HG03571 (cell line): ENCODE measurements around the gene TTC39A.

Experiments
- ATAC-seq: cut with Tn5 transposase; IDR thresholded peaks from one replicate; pipeline ENCODE4 v1.9.1; 2021; ENCODE audit not compliant: unreplicated experiment

The TTC39A gene

DNA sequence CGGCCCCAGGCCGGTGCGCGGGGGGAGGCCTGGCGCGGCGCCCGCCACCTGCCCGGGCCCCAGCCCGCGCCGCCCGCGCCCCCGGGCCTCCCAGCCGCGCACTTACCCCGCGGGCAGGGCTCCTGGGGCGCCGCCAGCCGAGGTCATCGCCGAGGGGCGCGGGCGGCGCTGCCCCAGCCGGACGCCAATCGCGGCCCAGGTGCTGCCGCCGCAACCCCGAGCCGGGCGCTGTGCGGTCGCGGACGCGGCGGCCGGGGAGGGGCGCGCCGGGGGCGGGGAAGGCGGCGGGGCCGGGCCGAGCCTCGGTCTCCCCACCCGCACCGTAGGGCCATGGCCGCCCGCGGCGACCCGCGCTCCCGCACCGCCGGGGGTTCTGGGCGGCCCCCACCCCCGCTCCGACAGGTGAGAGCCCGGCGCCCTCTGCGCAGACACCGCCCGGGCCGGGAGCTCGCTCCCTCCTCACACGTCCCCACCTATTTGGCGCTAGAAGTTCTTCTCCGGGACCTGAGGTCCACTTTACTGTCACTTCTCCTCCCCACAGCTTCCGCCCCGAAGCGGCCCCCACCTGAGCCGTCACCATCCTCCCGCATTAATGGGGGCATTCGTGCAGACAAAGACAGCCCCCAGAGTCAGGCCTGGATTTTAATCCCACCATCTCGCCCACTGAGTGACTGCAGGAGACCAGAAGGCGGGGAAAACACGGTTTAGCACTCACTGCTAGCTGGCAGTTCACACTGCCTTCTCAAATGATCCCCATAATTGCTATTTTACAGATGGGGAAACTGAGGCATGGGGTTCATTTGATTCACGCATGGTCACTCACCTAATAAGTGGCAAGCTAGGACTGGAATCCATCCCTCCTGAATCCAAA, at the start of gene TTC39A:
Gene TTC39A (minus strand): TSS at position 232 of the 871 bp plus-strand sequence. CDS start 85 bp downstream, at position 147.
- ATAC-seq, result no peak

DNA sequence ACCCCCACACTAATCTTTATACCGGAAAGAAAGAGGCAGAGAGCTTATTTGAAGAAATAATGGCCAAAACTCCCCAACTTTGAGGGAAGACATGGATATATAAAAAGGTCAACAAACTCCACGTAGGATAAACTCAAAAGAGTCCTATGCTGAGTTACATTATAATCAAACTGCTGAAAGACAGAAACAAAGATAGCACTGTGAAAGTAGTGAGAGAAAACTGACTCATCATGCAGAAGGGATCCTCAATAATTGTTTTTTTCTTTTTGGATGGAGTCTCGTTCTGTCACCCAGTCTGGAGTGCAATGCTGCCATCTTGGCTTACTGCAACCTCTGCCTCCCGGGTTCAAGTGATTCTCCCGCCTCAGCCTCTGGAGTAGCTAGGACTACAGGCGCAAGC, 48.5 kb upstream of the TTC39A start:
- ATAC-seq, result no peak

DNA sequence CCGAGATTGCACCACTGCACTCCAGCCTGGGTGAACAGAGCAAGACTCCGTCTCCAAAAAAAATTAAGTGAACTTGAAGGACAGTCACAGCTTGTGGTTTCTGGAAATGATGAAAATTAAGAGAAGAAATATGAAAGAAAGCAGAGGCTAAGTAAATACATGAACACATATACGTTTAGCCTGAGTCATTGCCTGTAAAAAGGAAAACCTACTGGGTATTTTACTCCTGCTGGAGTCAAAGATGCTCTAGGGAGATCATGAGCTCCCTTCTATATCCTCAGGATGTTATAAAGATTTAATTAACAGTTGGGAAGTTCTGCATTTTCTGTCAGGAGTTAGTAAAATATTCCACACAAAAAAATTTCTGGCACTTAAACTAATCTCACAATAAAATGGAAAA, 43.5 kb upstream of the TTC39A start:
- ATAC-seq, result no peak

DNA sequence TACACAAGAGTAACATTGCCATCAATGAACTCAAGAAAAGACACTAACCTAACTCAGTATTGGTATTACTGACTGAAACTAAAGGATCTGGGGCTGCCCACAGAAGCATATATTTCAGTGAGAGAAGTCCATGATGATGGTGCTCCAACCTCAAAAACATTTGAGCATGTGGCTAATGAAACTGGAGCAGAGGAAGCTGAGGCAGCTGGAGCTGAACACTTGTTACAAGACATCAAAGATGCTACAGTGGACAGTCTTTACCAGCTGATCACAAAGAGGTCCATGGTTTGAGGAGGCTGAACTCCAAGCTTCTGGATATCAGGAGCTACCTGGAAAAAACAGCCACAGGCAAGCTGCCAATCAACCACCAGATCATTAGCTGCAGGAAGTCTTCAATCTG, 42.2 kb upstream of the TTC39A start:
- no peak for ATAC-seq

DNA sequence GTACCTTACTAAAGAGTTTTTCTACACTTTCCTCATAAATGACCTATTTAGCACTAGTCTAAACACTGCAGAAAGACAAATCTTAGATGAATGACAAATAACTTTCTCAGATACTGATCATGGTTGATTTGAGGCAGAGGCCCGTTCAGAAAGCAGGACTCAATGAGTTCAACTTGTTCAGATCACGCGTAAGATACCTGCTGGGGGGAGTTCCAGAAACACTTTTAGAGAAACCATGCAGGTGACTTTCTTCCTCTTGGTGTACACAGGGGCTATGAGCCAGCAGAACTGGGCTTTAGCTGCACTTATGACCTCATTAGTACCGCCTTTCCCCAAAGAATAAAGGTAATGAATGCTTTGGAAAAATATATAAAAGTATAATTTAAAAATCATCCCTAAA, 38.8 kb upstream of the TTC39A start:
- no peak for ATAC-seq

DNA sequence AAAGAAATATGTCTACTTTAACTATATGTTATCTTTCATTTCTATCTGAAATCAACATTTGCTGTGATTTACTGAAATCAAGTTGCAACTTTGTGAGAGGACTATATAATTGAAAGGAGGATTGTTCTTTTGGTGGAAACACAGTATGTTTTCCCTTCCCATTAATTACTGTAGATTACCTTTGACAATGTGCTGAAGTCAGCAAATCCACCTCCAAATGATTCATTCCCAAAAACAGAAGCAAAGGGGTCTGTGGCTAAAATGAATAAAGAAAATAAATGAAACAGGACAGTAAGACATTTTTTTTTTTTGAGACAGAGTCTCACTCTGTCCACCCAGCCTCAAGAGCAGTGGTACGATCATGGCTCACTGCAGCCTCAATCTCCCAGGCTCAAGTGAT, 35.4 kb upstream of the TTC39A start:
- ATAC-seq, result no peak

DNA sequence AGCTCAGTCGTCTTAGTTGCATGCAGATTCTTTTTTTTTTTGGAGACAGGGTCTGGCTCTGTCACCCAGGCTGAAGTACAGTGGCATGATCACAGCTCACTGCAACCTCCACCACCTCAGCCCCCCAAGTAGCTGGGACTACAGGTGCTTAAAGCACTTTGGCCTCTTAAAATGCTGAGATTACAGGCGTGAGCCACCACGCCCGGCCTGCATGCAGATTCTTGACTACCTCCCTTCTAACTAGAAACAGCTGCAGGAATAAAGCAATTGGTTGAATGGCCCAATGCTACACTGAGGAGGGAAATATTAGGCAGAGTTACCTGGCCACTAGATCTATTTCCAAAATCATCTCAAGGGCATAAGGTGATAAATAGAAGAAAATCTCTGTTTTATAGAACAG, 29.5 kb upstream of the TTC39A start:
- ATAC-seq, result no peak

DNA sequence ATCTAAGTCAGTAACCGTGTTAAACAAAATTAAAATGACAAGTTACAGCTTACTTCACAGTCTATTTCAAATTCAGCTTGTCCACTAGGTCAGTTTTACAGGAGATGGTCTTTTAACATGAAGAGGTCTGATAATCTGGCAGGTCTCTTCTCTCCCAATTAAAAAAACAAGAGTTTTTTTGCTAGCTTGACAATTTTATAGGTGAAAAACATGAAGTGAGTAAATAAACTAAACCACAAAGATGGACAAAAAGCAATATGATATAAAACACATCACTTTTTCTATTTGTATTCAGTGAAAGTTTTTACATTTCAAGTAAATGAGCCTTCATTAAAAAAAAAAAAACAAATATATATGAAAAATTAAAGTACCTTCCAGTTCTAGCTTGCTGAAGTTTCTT, 25.0 kb upstream of the TTC39A start:
- no peak for ATAC-seq

DNA sequence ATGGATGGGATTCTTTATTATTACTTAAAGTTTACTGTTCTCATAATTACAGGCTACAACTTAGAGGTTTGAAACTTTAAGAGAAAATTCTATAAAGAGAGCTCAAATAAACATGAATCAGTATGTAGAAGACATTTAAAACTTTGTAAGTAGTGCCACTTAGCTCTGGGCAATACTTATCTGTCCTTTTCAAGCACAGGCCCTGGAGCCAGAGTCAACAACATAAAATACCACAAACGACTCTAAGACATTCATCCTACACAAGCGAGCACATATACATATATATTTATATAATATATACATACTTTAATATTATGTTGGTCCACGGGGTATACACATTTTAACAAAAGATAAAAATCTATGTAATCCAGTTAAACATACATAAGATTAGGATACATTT, 24.1 kb upstream of the TTC39A start:
- ATAC-seq, result no peak

DNA sequence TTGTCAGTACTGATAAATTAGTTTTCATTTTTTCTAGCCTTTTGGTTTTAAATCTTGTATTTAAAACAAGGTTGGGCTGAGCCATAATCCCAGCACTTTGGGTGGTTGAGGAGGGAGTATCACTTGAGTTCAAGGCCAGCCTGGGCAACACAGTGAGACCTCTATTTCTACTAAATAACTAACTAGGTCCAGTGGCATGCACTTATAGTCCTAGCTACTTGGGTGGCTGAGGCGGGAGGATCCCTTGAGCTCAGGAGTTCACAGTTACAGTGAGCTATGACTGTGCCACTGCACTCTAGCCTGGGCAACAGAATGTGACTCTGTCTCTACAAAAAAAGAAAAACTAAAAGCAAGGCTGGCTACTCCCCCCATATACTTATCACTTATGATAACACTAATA, 21.5 kb upstream of the TTC39A start:
- ATAC-seq, result no peak

DNA sequence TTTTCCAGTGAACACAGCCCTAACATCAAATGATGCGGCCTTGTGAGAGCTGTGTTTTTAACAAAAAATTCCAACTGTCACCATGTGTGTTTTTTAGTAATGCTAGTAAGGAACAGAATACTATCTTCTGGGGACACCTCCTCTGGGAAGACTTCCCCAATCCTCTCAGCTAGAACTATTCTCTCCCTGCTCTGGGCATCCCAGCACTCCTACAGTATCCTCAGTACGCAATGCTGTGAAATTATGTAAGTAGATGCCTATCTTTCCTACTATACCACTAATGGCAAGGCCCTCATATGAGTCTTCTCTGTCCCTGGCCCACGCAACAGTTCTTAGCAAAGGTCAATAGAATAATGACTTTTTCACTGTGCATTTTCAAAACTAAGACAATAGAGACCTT, 19.5 kb upstream of the TTC39A start:
- ATAC-seq, result no peak

DNA sequence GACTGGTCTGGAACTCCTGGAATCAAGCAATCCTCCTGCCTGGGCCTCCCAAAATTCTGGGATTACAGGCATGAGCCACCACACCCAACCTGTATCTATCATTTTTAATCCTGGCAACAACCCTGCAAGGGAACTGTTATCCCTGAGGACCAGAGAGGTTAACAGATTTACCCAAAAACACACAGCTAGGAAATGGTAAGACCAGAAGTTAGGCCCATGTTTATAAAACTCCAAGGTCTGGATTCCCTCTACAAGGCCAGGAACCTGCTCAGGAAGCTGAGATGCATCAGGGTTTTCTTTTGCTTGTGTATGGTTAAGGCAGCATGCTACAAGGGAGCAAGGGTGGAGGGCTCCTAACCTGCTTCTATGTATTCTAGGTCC, 17.8 kb upstream of the TTC39A start:
- no peak for ATAC-seq

DNA sequence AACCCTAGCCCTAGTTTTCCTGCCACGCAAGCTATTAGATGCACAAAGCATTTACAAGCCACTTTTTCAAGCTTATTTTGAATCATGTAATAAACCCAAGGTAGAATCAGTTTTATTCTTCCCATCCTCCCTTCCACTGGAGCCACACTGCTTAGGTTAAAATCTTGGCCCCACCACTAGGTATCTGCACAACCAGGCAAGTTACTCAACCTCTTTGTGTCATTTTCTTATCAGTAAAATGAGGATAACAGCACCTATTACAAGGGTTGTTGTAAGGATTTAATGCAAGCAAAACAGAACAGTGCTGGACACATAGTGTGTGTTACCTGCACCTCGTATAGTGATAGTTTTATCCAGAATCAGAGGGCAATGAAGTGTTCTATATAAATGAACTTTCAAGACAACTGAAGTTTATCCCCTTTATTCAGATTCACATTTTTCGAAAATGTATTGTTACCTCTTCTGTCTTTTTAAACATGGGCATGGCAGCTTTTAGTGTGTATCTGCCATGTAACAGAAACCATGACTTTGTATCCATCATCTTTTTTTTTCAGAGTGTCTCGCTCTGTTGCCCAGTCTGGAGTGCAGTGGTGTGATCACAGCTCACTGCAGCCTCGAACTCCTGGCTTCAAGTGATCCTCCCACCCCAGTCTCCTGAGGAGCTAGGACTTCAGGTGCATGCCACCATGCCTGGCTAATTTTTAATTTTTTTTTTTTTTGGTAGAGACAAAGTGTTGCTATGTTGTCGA, 17.2 kb upstream of the TTC39A start:
- ATAC-seq, result no peak

DNA sequence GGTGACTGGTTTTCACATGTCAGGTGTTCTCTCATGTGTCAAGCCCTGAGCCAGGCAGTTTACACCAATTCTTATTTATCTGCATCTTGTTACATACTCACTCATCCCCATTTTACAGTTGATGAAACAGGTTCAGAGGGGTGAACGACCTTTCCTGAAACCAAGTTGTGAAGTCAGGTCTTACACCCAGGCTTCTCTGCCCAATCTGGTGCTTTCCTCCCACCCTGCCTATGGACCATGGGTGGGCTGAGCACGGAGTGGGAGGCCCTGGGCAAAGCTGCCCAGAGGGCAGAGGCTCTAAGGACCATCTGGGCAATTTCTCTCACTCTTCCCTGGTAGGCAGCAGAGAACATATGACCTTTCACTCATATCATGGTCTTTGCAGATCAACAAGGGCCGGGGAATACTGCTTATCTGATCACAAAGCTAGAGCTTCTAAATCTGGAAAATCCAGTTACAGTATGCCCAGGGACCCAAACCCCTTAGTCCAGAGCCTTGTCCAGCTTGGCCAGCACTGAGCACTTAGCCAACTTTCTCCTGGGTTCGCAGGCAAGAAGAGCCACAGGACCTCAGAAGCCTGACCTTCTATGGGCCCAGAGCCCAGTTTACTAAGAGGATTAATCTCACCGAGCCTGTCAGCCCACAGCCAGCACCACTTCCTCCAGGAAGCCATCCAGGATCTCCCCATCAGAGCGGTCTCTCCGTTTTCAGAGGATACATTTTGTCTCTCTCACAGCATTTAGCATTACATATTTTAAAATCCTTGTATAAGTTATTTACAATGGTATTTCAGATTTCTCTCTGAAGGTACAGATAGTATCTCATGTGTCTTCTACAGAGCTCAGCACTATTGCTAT, 16.0 kb upstream of the TTC39A start:
- ATAC-seq, result no peak

DNA sequence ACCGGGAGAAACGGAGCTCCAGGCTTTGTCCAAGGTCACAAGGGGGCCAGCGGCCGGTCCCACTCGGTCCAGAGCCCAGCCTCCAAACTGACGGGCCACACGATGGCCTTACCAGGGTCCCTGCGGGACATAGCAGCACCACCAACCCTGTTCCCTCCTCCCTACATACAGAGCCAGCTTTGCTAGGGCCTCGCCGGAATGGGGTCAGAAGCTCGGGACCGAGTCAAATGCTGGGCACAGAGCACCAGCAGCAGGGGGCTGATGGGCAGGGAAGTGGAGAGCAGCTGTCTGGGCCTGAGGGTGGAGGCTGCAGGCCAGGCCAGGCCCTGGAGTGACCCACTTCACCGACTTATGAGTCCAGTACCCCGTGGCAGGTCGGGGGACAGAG, 14.9 kb upstream of the TTC39A start:
- ATAC-seq, result no peak

DNA sequence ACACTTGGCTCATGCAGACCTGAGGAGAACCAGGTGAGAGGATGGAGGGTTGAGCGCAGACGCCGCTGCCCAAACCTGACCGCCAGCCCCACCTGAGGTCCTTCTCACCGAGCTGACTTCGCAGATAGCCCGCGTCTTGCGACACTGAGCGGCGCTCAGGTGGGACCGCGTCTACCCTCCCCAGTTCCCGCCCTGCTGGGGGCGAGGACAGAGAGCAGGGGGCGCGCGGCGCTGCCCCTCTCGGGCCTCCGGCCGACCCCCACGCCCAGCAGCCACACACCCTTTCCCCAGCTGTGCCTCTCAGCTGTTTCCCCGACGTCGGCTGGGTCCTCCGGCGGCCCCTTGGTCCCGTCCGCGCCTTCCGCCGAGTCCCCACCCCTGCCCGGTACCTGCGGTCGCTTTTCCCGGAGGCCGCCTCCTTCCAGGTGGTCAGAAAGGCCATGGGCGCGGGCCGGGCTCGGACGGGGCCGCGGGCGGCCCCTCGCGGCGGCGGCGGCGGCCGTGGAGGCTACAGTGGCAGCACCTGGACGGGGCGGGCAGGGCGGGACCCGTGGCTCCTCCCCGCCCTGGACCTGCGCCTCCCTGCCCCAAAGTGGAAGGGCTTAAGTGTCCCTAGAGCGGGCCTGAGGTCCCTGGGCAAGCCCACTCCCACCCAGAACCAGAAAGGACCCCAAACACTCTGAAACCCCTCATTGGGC, 14.4 kb upstream of the TTC39A start:
- no peak for ATAC-seq

DNA sequence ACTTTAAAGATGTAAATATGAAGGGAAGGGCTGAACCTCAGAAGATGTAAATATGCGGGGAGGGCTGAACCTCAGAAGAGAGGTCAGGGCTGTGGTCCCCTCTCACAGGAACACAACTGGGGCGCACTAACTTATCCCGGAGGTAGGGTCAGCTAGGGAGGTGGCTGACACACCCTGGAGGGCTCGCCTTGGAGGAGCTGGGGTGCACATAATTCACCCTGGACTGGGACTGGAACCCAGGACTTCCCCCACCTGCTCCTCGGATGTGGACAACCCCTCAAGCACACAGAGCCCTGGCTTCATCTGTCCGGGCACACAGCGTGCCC, 13.9 kb upstream of the TTC39A start:
- no peak for ATAC-seq

DNA sequence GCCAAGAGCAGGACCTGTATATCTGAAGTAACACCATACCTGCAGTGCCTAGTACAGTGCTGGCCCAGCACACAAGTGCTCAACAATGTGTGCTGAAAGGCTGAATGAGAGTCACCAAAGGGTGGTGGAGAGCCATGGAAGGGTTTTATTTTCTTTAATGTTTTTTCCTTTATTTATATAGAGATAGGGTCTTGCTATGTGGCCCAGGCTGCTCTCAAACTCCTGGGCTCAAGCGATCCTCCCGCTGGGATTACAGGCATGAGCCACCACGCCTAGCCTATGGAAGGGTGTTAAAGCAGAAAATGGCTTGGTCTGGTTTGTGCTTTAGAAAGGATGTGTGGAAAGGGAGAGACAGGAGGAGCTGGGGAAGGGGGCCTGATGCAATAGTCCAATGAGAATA, 13.3 kb upstream of the TTC39A start:
- no peak for ATAC-seq

DNA sequence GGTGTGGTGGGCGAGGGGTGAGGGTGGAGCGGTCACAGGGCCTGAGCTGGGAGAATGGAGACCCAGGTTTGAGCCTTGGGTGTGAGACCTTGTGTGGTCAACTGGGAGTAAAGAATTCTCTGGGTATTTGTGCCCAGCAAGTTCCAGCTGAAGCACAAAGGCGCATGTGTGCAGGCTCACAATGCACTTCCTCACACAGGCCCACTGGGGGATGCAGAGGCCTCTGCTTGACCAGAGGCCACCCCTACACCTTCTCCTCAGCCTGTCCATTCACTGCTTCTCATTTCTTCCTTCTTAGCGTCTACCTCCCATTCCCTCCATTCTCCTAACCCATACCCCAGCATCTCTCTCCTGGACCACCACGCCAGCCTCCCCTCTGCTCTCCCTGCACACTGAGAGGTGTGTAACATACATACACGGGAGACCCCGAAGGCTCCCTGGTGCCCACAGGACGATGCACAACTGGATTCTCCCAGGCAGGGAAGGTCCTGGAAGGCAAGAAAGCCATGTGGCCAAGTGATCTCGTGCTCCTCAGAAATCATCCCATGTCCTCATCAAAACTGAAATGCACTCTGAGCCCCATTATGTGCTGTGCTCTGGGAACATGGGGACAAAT, 12.3 kb upstream of the TTC39A start:
- no peak for ATAC-seq

DNA sequence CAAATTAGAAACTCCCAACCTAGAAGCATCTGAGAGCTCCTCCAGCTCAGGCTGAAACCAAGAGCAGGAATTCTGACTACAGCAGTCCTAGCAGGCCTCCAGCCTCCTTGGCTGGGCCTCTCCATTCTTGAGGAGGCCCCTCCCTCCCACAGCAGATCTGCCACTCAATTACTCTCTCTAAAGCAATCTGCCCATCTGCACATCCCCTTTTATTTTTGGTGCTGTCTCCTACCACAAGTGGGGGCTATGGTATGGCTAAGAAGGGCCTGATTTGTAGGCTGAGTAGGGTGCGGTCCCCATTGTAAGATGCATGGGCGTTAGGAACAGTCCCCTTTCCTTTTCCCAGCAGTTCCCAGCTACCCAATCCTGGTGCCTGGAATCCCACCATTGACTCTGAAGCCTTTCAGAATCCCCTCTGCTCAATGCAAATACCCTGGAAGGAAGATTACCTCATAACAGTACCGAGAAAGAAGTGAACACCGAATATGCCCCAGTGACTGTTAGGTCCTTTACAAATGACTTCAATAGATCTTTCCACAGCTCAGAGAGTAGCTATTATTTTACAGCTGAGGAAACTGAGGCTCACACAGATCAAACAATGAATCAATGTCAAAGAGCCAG, 11.6 kb upstream of the TTC39A start:
- peak; percentile 54 for ATAC-seq
